Measurements from ENCODE around the gene CLCN6. TPM values are rescaled to one million over a fixed set of nuclear protein-coding genes. Genes with fewer than 3 reads are reported as not detected.

CLCN6 gene
- polyA plus RNA-seq, 1 donor (not counting 4 experiments of a cell fraction or from before 2014, with no cell fraction given): 7.4 TPM

- H3K27me3 ChIP-seq (ENCODE audit: control insufficient read depth, extremely low read depth, insufficient read depth, low read length): no peaks in the 10 kb centered on the region
- H3K79me2 ChIP-seq (ENCODE audit: control insufficient read depth, insufficient read depth, low read length): no peaks in the 10 kb centered on the region
- no peak overlapping the region for H3K4me3 ChIP-seq (ENCODE audit: control insufficient read depth in 2 of 3, extremely low read depth in 1 of 3, insufficient read depth in 2 of 3, low read depth in 1 of 3, low read length in 3 of 3)
- no peak overlapping the region for H3K4me2 ChIP-seq (ENCODE audit: control insufficient read depth, extremely low read depth, insufficient read depth, low read depth, low read length)
- dilution Hi-C loops (cut with MboI; ENCODE audit: extremely low pct_ligation_motif_present, low sequenced_read_pairs): no loop called here
- no peak overlapping the region for H3K9ac ChIP-seq (ENCODE audit: control insufficient read depth, extremely low read depth, insufficient read depth, low read length)
- H3K4me1 ChIP-seq (ENCODE audit: control insufficient read depth, extremely low read depth, insufficient read depth, low read length): no peaks in the 10 kb centered on the region
- H4K20me1 ChIP-seq (ENCODE audit: control insufficient read depth, extremely low read depth, insufficient read depth, low read length): peaks cover 3% of the 10 kb centered on the region
- H3K36me3 ChIP-seq (ENCODE audit: control insufficient read depth in 2 of 2, extremely low read depth in 1 of 2, insufficient read depth in 2 of 2, low read length in 2 of 2): peaks cover 60 to 67% of the 10 kb centered on the region in 2 experiments
- H3K9me1 ChIP-seq (ENCODE audit: control insufficient read depth, extremely low read depth, insufficient read depth, low read length): no peaks in the 10 kb centered on the region
- H3K9me3 ChIP-seq (ENCODE audit: control insufficient read depth, low read depth, low read length): no peaks in the 10 kb centered on the region
- TF ChIP-seq CTCF (optimal IDR thresholded peaks at IDR 0.05 in 1 of 3, IDR thresholded peaks at IDR 0.05 in 1 of 3, conservative IDR thresholded peaks at IDR 0.05 in 1 of 3; ENCODE audit: extremely low read depth in 1 of 3, insufficient read depth in 2 of 3, low read length in 3 of 3): no peak
- DNase-seq (ENCODE audit: low read depth, low spot score) (no peak), FAIRE-seq (no peak)
- H2AFZ ChIP-seq (ENCODE audit: control insufficient read depth, low read length): no peak overlapping the region
- no peak overlapping the region for H3K27ac ChIP-seq (ENCODE audit: control insufficient read depth, insufficient read depth, low read length)
These were observed 26.1 kb downstream of the CLCN6 start for GRCh38 chr1:11831945-11832725.

GRCh38 chr1:11833497-11833896, 27.5 kb downstream of the CLCN6 start:
- Histone ChIP-seq H3K9me3 (ENCODE audit: control insufficient read depth, low read depth, low read length) (no peaks in the 10 kb centered on the region), H3K4me2 (ENCODE audit: control insufficient read depth, extremely low read depth, insufficient read depth, low read depth, low read length) (no peak overlapping the region), H4K20me1 (ENCODE audit: control insufficient read depth, extremely low read depth, insufficient read depth, low read length) (peaks cover 3% of the 10 kb centered on the region), H3K27me3 (ENCODE audit: control insufficient read depth, extremely low read depth, insufficient read depth, low read length) (no peaks in the 10 kb centered on the region), H3K9me1 (ENCODE audit: control insufficient read depth, extremely low read depth, insufficient read depth, low read length) (no peaks in the 10 kb centered on the region), H3K4me3 (ENCODE audit: control insufficient read depth in 2 of 3, extremely low read depth in 1 of 3, insufficient read depth in 2 of 3, low read depth in 1 of 3, low read length in 3 of 3) (no peak overlapping the region), H3K79me2 (ENCODE audit: control insufficient read depth, insufficient read depth, low read length) (no peaks in the 10 kb centered on the region), H3K9ac (ENCODE audit: control insufficient read depth, extremely low read depth, insufficient read depth, low read length) (no peak overlapping the region), H3K27ac (ENCODE audit: control insufficient read depth, insufficient read depth, low read length) (no peak overlapping the region), H3K4me1 (ENCODE audit: control insufficient read depth, extremely low read depth, insufficient read depth, low read length) (no peaks in the 10 kb centered on the region), H2AFZ (ENCODE audit: control insufficient read depth, low read length) (no peak overlapping the region), H3K36me3 (ENCODE audit: control insufficient read depth in 2 of 2, extremely low read depth in 1 of 2, insufficient read depth in 2 of 2, low read length in 2 of 2) (peaks cover 60 to 62% of the 10 kb centered on the region in 2 experiments)
- no peak for TF ChIP-seq EZH2 (IDR thresholded peaks at IDR 0.05; ENCODE audit: low read length)
- no peak for TF ChIP-seq CTCF (optimal IDR thresholded peaks at IDR 0.05 in 1 of 3, IDR thresholded peaks at IDR 0.05 in 1 of 3, conservative IDR thresholded peaks at IDR 0.05 in 1 of 3; ENCODE audit: extremely low read depth in 1 of 3, insufficient read depth in 2 of 3, low read length in 3 of 3)
- no peak for DNase-seq (ENCODE audit: low read depth, low spot score)
- dilution Hi-C loops (cut with MboI; ENCODE audit: extremely low pct_ligation_motif_present, low sequenced_read_pairs): no loop called here
- no peak for FAIRE-seq

All from keratinocyte (primary cell).